ENCODE results near the gene FBP1.
"Not testable (repeated sequence)": the region's sequence is repeated elsewhere in the genome, so short reads cannot be mapped to it uniquely, and the experiment has no call there.

The FBP1 gene

DNA sequence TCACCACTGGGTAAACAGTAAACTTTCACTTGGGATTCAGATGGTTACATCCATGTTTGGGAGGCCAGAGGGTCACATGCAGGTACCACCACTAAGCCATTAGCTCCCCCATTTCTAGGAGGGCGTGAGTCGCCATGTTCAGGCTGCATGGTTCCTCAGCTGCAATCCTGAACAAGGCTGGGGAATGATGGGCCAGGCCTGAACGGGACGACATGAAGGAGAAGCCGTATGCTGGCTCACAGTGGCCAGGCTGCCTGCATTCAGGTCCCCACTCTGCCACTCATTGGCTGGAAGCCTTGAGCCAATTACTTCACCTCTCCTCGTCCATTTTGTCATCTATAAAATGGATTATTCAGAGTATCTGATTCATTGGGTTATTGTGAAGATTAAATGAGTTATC, 36.7 kb downstream of the FBP1 start:
- Histone ChIP-seq H3K79me1 (ENCODE audit: low read length) (no peaks in the 10 kb centered on the region), H2BK120ac (ENCODE audit: low read depth, low read length) (no peak overlapping the region), H3K9ac (ENCODE audit: low read length) (no peak overlapping the region), H2BK5ac (ENCODE audit: low read length) (no peak overlapping the region), H3K23ac (ENCODE audit: low read length) (no peak overlapping the region), H3K56ac (ENCODE audit: low read length) (no peak overlapping the region), H4K5ac (ENCODE audit: low read length) (no peak overlapping the region), H3K18ac (ENCODE audit: low read length) (no peak overlapping the region), H3K27ac (ENCODE audit: low read depth, low read length) (no peak overlapping the region), H3K4me1 (ENCODE audit: control insufficient read depth, low read depth, low read length) (peaks cover 5% of the 10 kb centered on the region), H3K4me3 (ENCODE audit: low read length) (no peak overlapping the region), H3K27me3 (ENCODE audit: insufficient read depth, low read length, poor library complexity) (no peaks in the 10 kb centered on the region), H4K8ac (ENCODE audit: low read depth, low read length) (no peak overlapping the region), H2AK5ac (ENCODE audit: low read length) (no peak overlapping the region), H3K79me2 (ENCODE audit: control insufficient read depth, insufficient read depth, low read length) (no peaks in the 10 kb centered on the region), H3K36me3 (ENCODE audit: control insufficient read depth, insufficient read depth, low read length) (no peaks in the 10 kb centered on the region), H3K4me2 (ENCODE audit: low read length) (no peak overlapping the region), H3K4ac (ENCODE audit: low read depth, low read length) (no peak overlapping the region), H2BK15ac (replicated peaks; ENCODE audit: low read depth) (no peak overlapping the region)
- no peak for DNase-seq
- no CpG with 5 or more reads among the region's 6 CpGs for WGBS (ENCODE audit: extremely low coverage, insufficient coverage, low lambda C conversion rate)

DNA sequence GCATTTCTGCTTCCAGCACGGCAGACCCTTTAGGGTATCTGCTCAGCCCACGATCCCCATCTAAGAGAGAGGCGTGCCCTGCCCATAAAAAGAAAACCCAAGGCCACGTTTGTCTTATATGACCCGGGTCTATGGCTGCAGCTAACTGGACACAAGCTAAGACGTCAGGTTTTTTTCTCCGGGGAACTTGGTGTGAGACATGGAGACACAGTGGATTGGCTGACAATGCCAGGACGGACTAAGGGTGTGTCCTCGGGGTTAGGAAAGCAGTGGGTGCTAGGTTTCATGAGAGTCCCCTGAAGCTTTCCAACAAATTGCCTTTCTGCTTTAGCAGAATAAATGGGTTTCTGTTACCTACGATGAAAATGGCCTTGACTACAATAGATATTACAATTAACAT, 38.6 kb downstream of the FBP1 start:
- no peak for DNase-seq
- H2AK5ac ChIP-seq (ENCODE audit: low read length), result no peak overlapping the region
- H3K79me2 ChIP-seq (ENCODE audit: control insufficient read depth, insufficient read depth, low read length), result no peaks in the 10 kb centered on the region
- H3K4me2 ChIP-seq (ENCODE audit: low read length), result no peak overlapping the region
- H2BK120ac ChIP-seq (ENCODE audit: low read depth, low read length), result no peak overlapping the region
- H3K18ac ChIP-seq (ENCODE audit: low read length), result no peak overlapping the region
- H3K36me3 ChIP-seq (ENCODE audit: control insufficient read depth, insufficient read depth, low read length), result no peaks in the 10 kb centered on the region
- H4K8ac ChIP-seq (ENCODE audit: low read depth, low read length), result no peak overlapping the region
- no peak overlapping the region for H3K4me3 ChIP-seq (ENCODE audit: low read length)
- no peak overlapping the region for H3K23ac ChIP-seq (ENCODE audit: low read length)
- H2BK5ac ChIP-seq (ENCODE audit: low read length), result no peak overlapping the region
- no peak overlapping the region for H3K4ac ChIP-seq (ENCODE audit: low read depth, low read length)
- no peaks in the 10 kb centered on the region for H3K79me1 ChIP-seq (ENCODE audit: low read length)
- no peaks in the 10 kb centered on the region for H3K4me1 ChIP-seq (ENCODE audit: control insufficient read depth, low read depth, low read length)
- no peaks in the 10 kb centered on the region for H3K27me3 ChIP-seq (ENCODE audit: insufficient read depth, low read length, poor library complexity)
- H3K56ac ChIP-seq (ENCODE audit: low read length), result no peak overlapping the region
- H4K5ac ChIP-seq (ENCODE audit: low read length), result no peak overlapping the region
- no CpG with 5 or more reads among the region's 10 CpGs for WGBS (ENCODE audit: extremely low coverage, insufficient coverage, low lambda C conversion rate)
- H3K27ac ChIP-seq (ENCODE audit: low read depth, low read length), result no peak overlapping the region
- H2BK15ac ChIP-seq (replicated peaks; ENCODE audit: low read depth), result no peak overlapping the region
- no peak overlapping the region for H3K9ac ChIP-seq (ENCODE audit: low read length)

GRCh38 chr9:94600258-94600657, 39.1 kb downstream of the FBP1 start:
- no peak overlapping the region for H3K4me3 ChIP-seq (ENCODE audit: low read length)
- H3K56ac ChIP-seq (ENCODE audit: low read length), result no peak overlapping the region
- H3K4ac ChIP-seq (ENCODE audit: low read depth, low read length), result no peak overlapping the region
- H3K79me2 ChIP-seq (ENCODE audit: control insufficient read depth, insufficient read depth, low read length), result no peaks in the 10 kb centered on the region
- H4K8ac ChIP-seq (ENCODE audit: low read depth, low read length), result no peak overlapping the region
- H2BK120ac ChIP-seq (ENCODE audit: low read depth, low read length), result no peak overlapping the region
- H3K36me3 ChIP-seq (ENCODE audit: control insufficient read depth, insufficient read depth, low read length), result no peaks in the 10 kb centered on the region
- no peaks in the 10 kb centered on the region for H3K79me1 ChIP-seq (ENCODE audit: low read length)
- WGBS (ENCODE audit: extremely low coverage, insufficient coverage, low lambda C conversion rate), result no CpG with 5 or more reads among the region's 8 CpGs
- no peak overlapping the region for H2AK5ac ChIP-seq (ENCODE audit: low read length)
- no peak overlapping the region for H2BK15ac ChIP-seq (replicated peaks; ENCODE audit: low read depth)
- H2BK5ac ChIP-seq (ENCODE audit: low read length), result no peak overlapping the region
- no peak overlapping the region for H3K27ac ChIP-seq (ENCODE audit: low read depth, low read length)
- H3K27me3 ChIP-seq (ENCODE audit: insufficient read depth, low read length, poor library complexity), result no peaks in the 10 kb centered on the region
- no peak overlapping the region for H3K9ac ChIP-seq (ENCODE audit: low read length)
- H3K18ac ChIP-seq (ENCODE audit: low read length), result no peak overlapping the region
- H4K5ac ChIP-seq (ENCODE audit: low read length), result no peak overlapping the region
- no peak overlapping the region for H3K23ac ChIP-seq (ENCODE audit: low read length)
- H3K4me2 ChIP-seq (ENCODE audit: low read length), result no peak overlapping the region
- no peaks in the 10 kb centered on the region for H3K4me1 ChIP-seq (ENCODE audit: control insufficient read depth, low read depth, low read length)
- DNase-seq, result no peak

GRCh38 chr9:94599102-94599501, 40.2 kb downstream of the FBP1 start:
- no peak overlapping the region for H3K4ac ChIP-seq (ENCODE audit: low read depth, low read length)
- DNase-seq, result no peak
- no peak overlapping the region for H3K18ac ChIP-seq (ENCODE audit: low read length)
- H2BK5ac ChIP-seq (ENCODE audit: low read length), result no peak overlapping the region
- H2AK5ac ChIP-seq (ENCODE audit: low read length), result no peak overlapping the region
- H3K9ac ChIP-seq (ENCODE audit: low read length), result no peak overlapping the region
- no peak overlapping the region for H4K5ac ChIP-seq (ENCODE audit: low read length)
- no peaks in the 10 kb centered on the region for H3K79me1 ChIP-seq (ENCODE audit: low read length)
- H3K4me2 ChIP-seq (ENCODE audit: low read length), result no peak overlapping the region
- no CpG with 5 or more reads among the region's 7 CpGs for WGBS (ENCODE audit: extremely low coverage, insufficient coverage, low lambda C conversion rate)
- no peaks in the 10 kb centered on the region for H3K36me3 ChIP-seq (ENCODE audit: control insufficient read depth, insufficient read depth, low read length)
- H3K4me1 ChIP-seq (ENCODE audit: control insufficient read depth, low read depth, low read length), result no peaks in the 10 kb centered on the region
- no peaks in the 10 kb centered on the region for H3K27me3 ChIP-seq (ENCODE audit: insufficient read depth, low read length, poor library complexity)
- H3K79me2 ChIP-seq (ENCODE audit: control insufficient read depth, insufficient read depth, low read length), result no peaks in the 10 kb centered on the region
- no peak overlapping the region for H3K23ac ChIP-seq (ENCODE audit: low read length)
- no peak overlapping the region for H3K56ac ChIP-seq (ENCODE audit: low read length)
- no peak overlapping the region for H4K8ac ChIP-seq (ENCODE audit: low read depth, low read length)
- no peak overlapping the region for H3K27ac ChIP-seq (ENCODE audit: low read depth, low read length)
- no peak overlapping the region for H2BK15ac ChIP-seq (replicated peaks; ENCODE audit: low read depth)
- H3K4me3 ChIP-seq (ENCODE audit: low read length), result no peak overlapping the region
- no peak overlapping the region for H2BK120ac ChIP-seq (ENCODE audit: low read depth, low read length)

GRCh38 chr9:94593459-94594345, 45.6 kb downstream of the FBP1 start, which contains the start of gene FBP2:
Gene FBP2, minus strand, starts transcription at chr9:94593824. Its CDS starts 98 bp downstream, at chr9:94593726.
- H2BK5ac ChIP-seq (ENCODE audit: low read length), result no peak within 1 kb of the TSS
- no peak within 1 kb of the TSS for H4K5ac ChIP-seq (ENCODE audit: low read length)
- no CpG with 5 or more reads among the region's 21 CpGs for WGBS (ENCODE audit: extremely low coverage, insufficient coverage, low lambda C conversion rate)
- no peak within 1 kb of the TSS for H4K8ac ChIP-seq (ENCODE audit: low read depth, low read length)
- no peak for DNase-seq
- no peak within 1 kb of the TSS for H3K4me2 ChIP-seq (ENCODE audit: low read length)
- no peaks in the 10 kb centered on the region for H3K36me3 ChIP-seq (ENCODE audit: control insufficient read depth, insufficient read depth, low read length)
- no peak within 1 kb of the TSS for H3K18ac ChIP-seq (ENCODE audit: low read length)
- H3K23ac ChIP-seq (ENCODE audit: low read length), result no peak within 1 kb of the TSS
- no peaks in the 10 kb centered on the region for H3K27me3 ChIP-seq (ENCODE audit: insufficient read depth, low read length, poor library complexity)
- H3K56ac ChIP-seq (ENCODE audit: low read length), result no peak within 1 kb of the TSS
- H3K79me2 ChIP-seq (ENCODE audit: control insufficient read depth, insufficient read depth, low read length), result no peaks in the 10 kb centered on the region
- no peak within 1 kb of the TSS for H2BK15ac ChIP-seq (replicated peaks; ENCODE audit: low read depth)
- H3K4ac ChIP-seq (ENCODE audit: low read depth, low read length), result no peak within 1 kb of the TSS
- H3K4me3 ChIP-seq (ENCODE audit: low read length), result no peak within 1 kb of the TSS
- no peak within 1 kb of the TSS for H2AK5ac ChIP-seq (ENCODE audit: low read length)
- H2BK120ac ChIP-seq (ENCODE audit: low read depth, low read length), result no peak within 1 kb of the TSS
- H3K79me1 ChIP-seq (ENCODE audit: low read length), result no peaks in the 10 kb centered on the region
- H3K9ac ChIP-seq (ENCODE audit: low read length), result no peak within 1 kb of the TSS
- no peaks in the 10 kb centered on the region for H3K4me1 ChIP-seq (ENCODE audit: control insufficient read depth, low read depth, low read length)
- H3K27ac ChIP-seq (ENCODE audit: low read depth, low read length), result no peak within 1 kb of the TSS

DNA sequence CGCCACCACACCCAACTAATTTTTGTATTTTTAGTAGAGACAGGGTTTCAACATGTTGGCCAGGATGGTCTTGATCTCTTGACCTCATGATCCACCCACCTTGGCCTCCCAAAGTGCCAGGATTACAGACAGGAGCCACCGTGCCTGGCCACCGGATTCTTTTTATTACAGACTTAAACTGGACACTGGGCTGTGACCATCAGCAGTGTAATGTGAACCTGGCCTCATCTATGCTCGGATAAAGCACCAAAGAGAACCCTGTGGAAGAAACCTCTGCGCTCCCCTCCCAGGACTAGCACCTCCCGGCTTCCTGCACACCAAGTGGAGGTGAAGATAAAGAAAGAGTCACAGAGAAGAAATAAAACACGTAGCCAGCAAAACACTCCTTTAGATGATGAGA, 46.6 kb downstream of the FBP1 start:
- H3K27ac ChIP-seq (ENCODE audit: low read depth, low read length); H4K8ac ChIP-seq (ENCODE audit: low read depth, low read length); H3K23ac ChIP-seq (ENCODE audit: low read length); H3K18ac ChIP-seq (ENCODE audit: low read length); H3K4ac ChIP-seq (ENCODE audit: low read depth, low read length); H3K4me1 ChIP-seq (ENCODE audit: control insufficient read depth, low read depth, low read length); H3K79me1 ChIP-seq (ENCODE audit: low read length); DNase-seq; H3K9ac ChIP-seq (ENCODE audit: low read length); H2AK5ac ChIP-seq (ENCODE audit: low read length); H2BK120ac ChIP-seq (ENCODE audit: low read depth, low read length); H2BK5ac ChIP-seq (ENCODE audit: low read length); H3K79me2 ChIP-seq (ENCODE audit: control insufficient read depth, insufficient read depth, low read length); H2BK15ac ChIP-seq (replicated peaks; ENCODE audit: low read depth); H3K27me3 ChIP-seq (ENCODE audit: insufficient read depth, low read length, poor library complexity); H3K4me2 ChIP-seq (ENCODE audit: low read length); H4K5ac ChIP-seq (ENCODE audit: low read length); H3K56ac ChIP-seq (ENCODE audit: low read length); H3K36me3 ChIP-seq (ENCODE audit: control insufficient read depth, insufficient read depth, low read length); H3K4me3 ChIP-seq (ENCODE audit: low read length): not testable (repeated sequence)
- WGBS (ENCODE audit: extremely low coverage, insufficient coverage, low lambda C conversion rate), result no CpG with 5 or more reads among the region's 7 CpGs

Data from mesendoderm (in vitro differentiated cells).